Thymus (tissue), 11 donors: ENCODE results near the gene UGT1A6. TPM values are rescaled to one million over a fixed set of nuclear protein-coding genes. Genes with fewer than 3 reads are reported as not detected.

Experiments
- DNase-seq, 9 donors: peaks; one replicate each; pipeline ENCODE4 v3.0.0-alpha.2; 2013; ENCODE audit warnings: low spot score in 9 of 9, low read depth in 6 of 9, missing footprints in 1 of 9
- H3K27ac ChIP-seq, 2 donors: one replicate each; pipeline ENCODE4 v1.5.1; 2013; ENCODE audit warnings: control low read depth in 1 of 2, low read depth in 1 of 2, low read length in 1 of 2, mild to moderate bottlenecking in 1 of 2, moderate library complexity in 1 of 2
- H3K27me3 ChIP-seq, 2 donors: one replicate each; pipeline ENCODE4 v1.5.1; 2013; ENCODE audit warnings: low read length in 1 of 2; ENCODE audit not compliant: control insufficient read depth in 2 of 2, insufficient read depth in 1 of 2
- H3K36me3 ChIP-seq, 2 donors: one replicate each; pipeline ENCODE4 v1.5.1; 2013; ENCODE audit warnings: low read length in 1 of 2, mild to moderate bottlenecking in 1 of 2, moderate library complexity in 1 of 2; ENCODE audit not compliant: control insufficient read depth in 2 of 2, insufficient read depth in 2 of 2
- H3K4me1 ChIP-seq, 2 donors: one replicate each; pipeline ENCODE4 v1.5.1; 2013; ENCODE audit warnings: low read length in 2 of 2; ENCODE audit not compliant: control insufficient read depth in 2 of 2, insufficient read depth in 2 of 2
- H3K4me3 ChIP-seq, 2 donors: one replicate each; pipeline ENCODE4 v1.5.1; 2013; ENCODE audit warnings: low read length in 2 of 2, control low read depth in 1 of 2, mild to moderate bottlenecking in 1 of 2
- H3K9me3 ChIP-seq, 2 donors: one replicate each; pipeline ENCODE4 v1.5.1; 2013; ENCODE audit warnings: low read length in 1 of 2, mild to moderate bottlenecking in 1 of 2; ENCODE audit not compliant: control insufficient read depth in 2 of 2, insufficient read depth in 1 of 2
- WGBS: extraction: QIAGEN DNeasy Blood & Tissue Kit; methylation state at CpG from one replicate; pipeline ENCODE4 v1.1.7; 2013; 5-methylcytosine and 5-hydroxymethylcytosine counted together
- polyA plus RNA-seq: library from polyadenylated mRNA; stranded (reverse); fragments of 200-250 nt; gene quantifications from one replicate; pipeline ENCODE4 v1.2.3, GENCODE V29; 2013
- total RNA-seq: library from RNA; stranded (reverse); fragments of 120-200 nt; gene quantifications from one replicate; pipeline ENCODE4 v1.2.4, GENCODE V29; 2013
- donor health status: healthy.

Gene UGT1A6
- total and polyA plus RNA-seq, 2 donors: 1.1 to 4.5 TPM

GRCh38 chr2:233791151-233791882 is 98.6 kb downstream of the UGT1A6 start:
- Histone ChIP-seq H3K27ac (no peak overlapping the region), H3K36me3 (no peaks in the 10 kb centered on the region), H3K4me1 (no peaks in the 10 kb centered on the region), H3K27me3 (no peaks in the 10 kb centered on the region), H3K9me3 (no peaks in the 10 kb centered on the region), H3K4me3 (no peak overlapping the region)
- DNase-seq: no peak
- WGBS: 95% methylated on average over 18 of the region's 18 CpGs

DNA sequence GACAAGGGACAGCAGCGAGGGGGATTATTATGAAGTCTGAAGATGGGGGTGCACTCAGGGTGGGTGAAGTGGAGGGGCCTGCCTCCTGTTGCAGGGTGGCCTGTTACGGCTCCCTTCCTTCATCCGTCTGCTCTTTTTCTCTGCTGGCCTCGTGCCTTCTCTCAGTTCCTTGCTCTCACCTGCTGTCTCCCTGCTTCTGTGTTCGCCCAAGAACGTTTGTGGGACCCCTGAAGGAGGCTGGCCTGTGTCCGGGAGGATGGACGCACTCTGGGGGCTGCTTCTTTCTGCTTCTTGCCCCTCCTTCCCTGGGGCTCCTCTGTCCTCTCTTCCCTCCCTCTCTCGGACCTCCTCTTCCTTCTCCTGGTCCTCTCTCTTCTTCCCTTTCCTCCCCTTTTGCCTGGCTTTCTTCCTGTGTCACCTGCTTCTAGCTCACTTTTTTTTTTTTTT is 99.2 kb downstream of the UGT1A6 start:
- DNase-seq: no peak
- Histone ChIP-seq H3K27me3 (no peaks in the 10 kb centered on the region), H3K27ac (no peak overlapping the region), H3K4me3 (no peak overlapping the region), H3K36me3 (no peaks in the 10 kb centered on the region), H3K9me3 (no peaks in the 10 kb centered on the region), H3K4me1 (no peaks in the 10 kb centered on the region)
- 88% methylated on average over 9 of the region's 9 CpGs for WGBS

GRCh38 chr2:233792720-233793119 is 100.0 kb downstream of the UGT1A6 start:
- no peaks in the 10 kb centered on the region for H3K27me3 ChIP-seq
- 95% methylated on average over 7 of the region's 7 CpGs for WGBS
- H3K4me3 ChIP-seq: no peak overlapping the region
- no peaks in the 10 kb centered on the region for H3K4me1 ChIP-seq
- H3K27ac ChIP-seq: no peak overlapping the region
- no peaks in the 10 kb centered on the region for H3K9me3 ChIP-seq
- no peak for DNase-seq
- no peaks in the 10 kb centered on the region for H3K36me3 ChIP-seq

- Histone ChIP-seq H3K4me3 (no peak overlapping the region), H3K4me1 (no peaks in the 10 kb centered on the region), H3K9me3 (no peaks in the 10 kb centered on the region), H3K27me3 (no peaks in the 10 kb centered on the region), H3K36me3 (no peaks in the 10 kb centered on the region), H3K27ac (no peak overlapping the region)
- no peak for DNase-seq
- 93% methylated on average over 18 of the region's 18 CpGs for WGBS
Observed at GRCh38 chr2:233793465-233794127, 100.9 kb downstream of the UGT1A6 start.

GRCh38 chr2:233794128-233794658 is 101.5 kb downstream of the UGT1A6 start:
- no peak overlapping the region for H3K4me3 ChIP-seq
- H3K36me3 ChIP-seq: no peaks in the 10 kb centered on the region
- DNase-seq: no peak
- WGBS: 88% methylated on average over 17 of the region's 17 CpGs
- H3K27ac ChIP-seq: no peak overlapping the region
- no peaks in the 10 kb centered on the region for H3K4me1 ChIP-seq
- no peaks in the 10 kb centered on the region for H3K27me3 ChIP-seq
- H3K9me3 ChIP-seq: peaks cover 0 to 2% of the 10 kb centered on the region in 2 donors

DNA sequence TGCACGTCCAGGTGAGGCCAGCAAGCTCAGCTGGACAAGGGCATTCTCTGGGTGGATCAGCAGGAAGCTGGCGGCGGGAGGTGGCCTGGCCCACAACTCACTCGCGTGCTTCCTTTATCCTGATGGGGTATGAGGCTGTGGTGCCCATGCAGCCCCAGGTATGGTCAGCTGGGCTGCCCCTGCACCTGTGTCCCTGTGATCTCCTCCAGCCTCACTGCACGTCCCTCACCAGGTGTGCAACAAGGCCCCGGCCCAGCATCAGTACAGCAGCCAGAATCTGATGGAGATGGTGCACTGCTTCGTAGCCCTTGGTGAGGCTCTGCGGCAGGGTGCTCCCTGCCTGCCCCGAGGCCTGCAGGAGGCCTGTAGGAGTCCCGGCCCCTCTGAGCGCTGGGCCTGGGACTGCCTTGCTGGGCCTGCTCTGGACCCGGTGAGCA is 103.1 kb downstream of the UGT1A6 start:
- DNase-seq: no peak
- Histone ChIP-seq H3K4me1 (no peaks in the 10 kb centered on the region), H3K9me3 (peaks cover 0 to 4% of the 10 kb centered on the region in 2 donors), H3K27me3 (no peaks in the 10 kb centered on the region), H3K4me3 (no peak overlapping the region), H3K27ac (no peak overlapping the region), H3K36me3 (no peaks in the 10 kb centered on the region)
- 96% methylated on average over 13 of the region's 13 CpGs for WGBS

GRCh38 chr2:233796254-233796653 is 103.6 kb downstream of the UGT1A6 start:
- DNase-seq: no peak

GRCh38 chr2:233798335-233799086 is 105.8 kb downstream of the UGT1A6 start:
- no peak overlapping the region for H3K4me3 ChIP-seq
- no peaks in the 10 kb centered on the region for H3K36me3 ChIP-seq
- WGBS: 91% methylated on average over 14 of the region's 14 CpGs
- DNase-seq: no peak
- no peaks in the 10 kb centered on the region for H3K27me3 ChIP-seq
- no peaks in the 10 kb centered on the region for H3K4me1 ChIP-seq
- H3K27ac ChIP-seq: no peak overlapping the region
- peaks cover 0 to 4% of the 10 kb centered on the region in 2 donors for H3K9me3 ChIP-seq

More at GRCh38 chr2:233796254-233796653, 103.6 kb downstream of the UGT1A6 start:
- no peaks in the 10 kb centered on the region for H3K36me3 ChIP-seq
- 94% methylated on average over 9 of the region's 9 CpGs for WGBS
- no peaks in the 10 kb centered on the region for H3K4me1 ChIP-seq
- H3K27me3 ChIP-seq: no peaks in the 10 kb centered on the region
- H3K9me3 ChIP-seq: peaks cover 0 to 4% of the 10 kb centered on the region in 2 donors
- no peak overlapping the region for H3K27ac ChIP-seq
- no peak overlapping the region for H3K4me3 ChIP-seq
